GM18858 (cell line): ENCODE measurements around the gene ARHGAP44.
A peak's percentile ranks its signal among the peaks of the same experiment; 100 is the strongest.

Source experiments
- ATAC-seq: cut with Tn5 transposase; IDR thresholded peaks from one replicate; pipeline ENCODE4 v1.9.1; 2021; ENCODE audit not compliant: unreplicated experiment

ARHGAP44 gene

GRCh38 chr17:13016881-13017654, 227.8 kb downstream of the ARHGAP44 start:
- no peak for ATAC-seq

DNA sequence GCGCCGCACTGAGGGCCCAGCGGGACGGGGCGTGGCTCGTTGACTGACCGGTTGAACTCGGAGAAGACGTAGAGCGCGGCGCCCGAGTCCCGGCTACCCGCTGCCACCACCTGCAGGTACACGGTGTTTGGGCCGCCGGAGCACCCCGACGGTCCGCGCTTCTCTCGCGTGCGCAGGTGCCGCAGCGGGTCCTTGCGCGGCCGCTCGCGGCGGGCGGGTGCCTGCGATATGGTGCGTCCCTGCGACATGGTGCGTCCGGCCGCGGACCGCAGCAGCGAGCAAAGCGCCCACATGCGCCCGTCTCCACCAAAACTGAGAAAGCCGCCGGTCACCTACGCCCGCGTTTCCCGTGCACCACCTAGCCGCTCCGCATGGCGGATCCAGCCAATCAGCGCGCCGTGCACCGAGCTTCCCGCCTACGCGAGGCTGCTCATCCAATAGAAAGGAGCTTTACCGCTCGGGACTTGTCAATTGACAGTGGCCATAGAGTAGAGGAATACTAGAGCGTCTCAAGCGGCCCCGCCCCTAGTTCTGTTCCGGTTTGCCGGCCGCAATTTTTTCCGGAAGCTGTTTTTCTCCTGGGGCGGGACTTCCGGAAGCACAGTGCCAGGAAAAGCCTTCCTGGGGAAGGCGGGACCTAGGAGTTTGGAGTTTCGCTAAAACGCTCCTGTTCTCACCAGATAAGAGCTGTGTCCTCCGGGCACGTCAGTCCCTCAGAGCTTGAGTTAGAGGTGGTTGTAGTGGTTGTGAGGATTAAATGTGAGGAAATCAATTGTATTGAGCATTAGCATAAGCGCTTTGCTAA, 228.6 kb downstream of the ARHGAP44 start, which contains the start of gene ELAC2:
Gene ELAC2, minus strand, starts transcription at position 373 of the 805 bp plus-strand sequence. Its CDS starts 80 bp downstream, at position 293.
- ATAC-seq = peak; percentile 97

- no peak for ATAC-seq
Measured at GRCh38 chr17:13024016-13024415, 234.7 kb downstream of the ARHGAP44 start.

DNA sequence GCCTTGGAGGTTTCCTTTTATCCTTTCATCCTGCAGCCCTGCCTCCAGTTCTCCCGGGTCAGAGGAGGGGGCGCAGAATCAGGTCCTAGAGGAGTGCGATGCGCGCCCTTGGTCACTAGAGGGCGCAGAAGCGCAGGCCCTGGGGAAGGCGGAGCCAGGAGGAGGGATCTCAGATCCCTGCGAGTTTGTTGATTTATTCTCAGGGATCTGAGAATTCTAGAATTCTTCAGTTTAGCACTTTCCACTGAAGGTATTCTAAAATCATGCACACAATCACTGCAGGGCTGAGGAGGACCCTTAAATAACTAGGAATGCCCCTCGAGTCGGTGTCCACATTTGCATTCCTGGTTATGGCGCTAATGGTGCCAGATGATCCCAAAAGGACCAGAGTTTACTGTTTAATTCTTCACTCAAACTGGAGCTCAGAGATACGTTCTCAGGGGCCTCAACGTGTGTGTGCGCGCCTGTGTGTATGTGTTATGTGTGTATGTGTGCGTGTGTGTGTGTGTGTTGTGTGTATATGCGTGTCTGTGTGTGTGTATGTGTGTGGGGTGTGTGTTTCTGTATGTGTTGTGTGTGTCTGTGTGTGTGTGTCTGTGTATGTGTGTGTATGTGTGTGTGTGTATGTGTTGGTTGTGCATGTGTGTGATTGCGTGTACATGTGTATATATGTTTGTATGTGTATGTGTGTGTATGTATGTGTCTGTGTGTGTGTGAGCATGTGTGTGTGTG, 235.4 kb downstream of the ARHGAP44 start:
- peak; percentile 95 for ATAC-seq

DNA sequence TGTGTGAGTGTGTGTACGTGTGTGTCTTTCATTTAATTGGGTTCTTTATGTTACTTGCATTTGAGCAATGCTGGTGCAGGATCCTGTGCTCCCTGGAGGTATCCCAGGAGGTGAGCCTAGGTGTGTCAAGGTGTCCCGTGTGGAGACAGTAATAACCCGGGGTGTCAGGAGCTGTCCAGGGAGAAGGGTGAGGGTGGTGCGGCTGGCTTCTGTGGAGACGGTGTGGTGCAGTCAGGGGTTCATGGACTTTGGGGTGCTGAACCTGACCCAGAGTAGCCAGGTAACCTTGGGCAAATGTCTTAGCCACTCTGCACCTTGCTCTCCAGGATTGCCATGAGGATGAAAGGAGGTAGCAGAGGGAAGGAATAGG, 235.9 kb downstream of the ARHGAP44 start:
- no peak for ATAC-seq

DNA sequence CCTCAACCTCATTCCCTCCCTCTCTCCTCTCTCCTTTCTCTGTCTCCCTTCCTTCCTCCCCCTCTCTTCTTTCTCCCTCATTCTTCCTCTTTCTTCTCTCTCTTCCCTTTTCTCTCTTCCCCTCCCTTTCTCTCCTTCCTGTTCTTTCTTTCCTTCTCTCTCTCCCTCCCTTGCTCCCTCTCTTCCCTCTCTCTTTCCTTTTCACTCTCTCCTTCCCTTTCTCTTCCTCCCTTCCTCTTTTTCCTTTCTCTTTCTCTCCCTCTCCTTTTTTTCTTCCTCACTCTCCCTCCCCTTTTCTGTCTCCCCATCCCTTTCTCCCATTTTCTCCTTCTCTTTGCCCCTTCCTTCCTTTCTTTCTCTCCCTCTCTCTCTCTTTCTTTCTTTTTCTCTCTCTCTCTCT, 236.4 kb downstream of the ARHGAP44 start:
- no peak for ATAC-seq

- ATAC-seq = no peak
Measured at GRCh38 chr17:13027246-13027645, 237.9 kb downstream of the ARHGAP44 start.

- ATAC-seq = no peak
Measured at GRCh38 chr17:13029340-13029739, 240.0 kb downstream of the ARHGAP44 start.

GRCh38 chr17:13030056-13030455, 240.8 kb downstream of the ARHGAP44 start:
- no peak for ATAC-seq

GRCh38 chr17:13030459-13031300, 241.4 kb downstream of the ARHGAP44 start:
- ATAC-seq = no peak

DNA sequence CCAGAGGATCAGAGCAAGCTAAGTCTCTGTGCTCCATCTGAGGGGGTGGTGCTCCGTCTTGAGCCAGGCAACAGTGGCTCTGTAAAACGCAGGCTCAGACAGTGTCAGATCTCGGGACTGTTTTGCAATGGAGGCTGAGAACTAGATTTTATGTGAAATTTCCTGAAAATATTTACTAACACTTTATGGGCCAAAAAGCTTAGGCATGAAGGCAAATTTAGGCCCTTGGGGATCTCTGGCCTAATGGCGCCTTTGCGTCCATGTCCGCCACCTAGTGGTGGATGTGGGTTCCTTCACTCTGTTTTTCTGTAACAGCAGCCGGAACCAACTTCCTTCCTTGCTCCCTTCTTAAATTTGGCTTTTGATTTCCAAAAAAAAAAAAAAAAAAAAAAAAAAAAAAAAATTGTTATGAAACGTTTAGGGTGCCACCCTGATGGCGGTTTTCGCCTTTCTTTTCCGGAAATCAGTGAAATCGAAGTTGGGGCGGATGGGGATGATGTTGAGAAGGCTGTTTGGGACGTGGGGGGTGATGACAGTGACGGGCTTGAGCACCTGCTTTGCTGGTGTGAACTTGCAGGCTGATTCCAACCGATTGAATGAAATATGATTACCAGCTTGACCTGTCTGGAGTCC, 242.5 kb downstream of the ARHGAP44 start:
- ATAC-seq = peak; percentile 84

- ATAC-seq = no peak
Measured at GRCh38 chr17:13035420-13035819, 246.1 kb downstream of the ARHGAP44 start.

- no peak for ATAC-seq
Measured at GRCh38 chr17:13036751-13037150, 247.5 kb downstream of the ARHGAP44 start.

GRCh38 chr17:13038931-13039665, 249.8 kb downstream of the ARHGAP44 start:
- ATAC-seq = no peak
